HL-60 (cell line): ENCODE measurements around the gene DLX4.

Experiments
- DNase-seq, 2 experiments: peaks; one replicate each; pipeline ENCODE4 v3.0.0-alpha.2; 2010 to 2020; ENCODE audit warnings: low read depth in 1 of 2, low spot score in 1 of 2
- H3K27ac ChIP-seq: fragments of 250-450 bp; sonication (Bioruptor Pico); replicated peaks from 2 replicates; pipeline ENCODE4 v1.5.1; 2020; ENCODE audit warnings: mild to moderate bottlenecking, moderate library complexity
- H3K27me3 ChIP-seq: fragments of 250-450 bp; sonication (Bioruptor Pico); 2 replicates; pipeline ENCODE4 v1.5.1; 2021; ENCODE audit warnings: mild to moderate bottlenecking, moderate library complexity; ENCODE audit not compliant: insufficient read depth, poor library complexity, severe bottlenecking
- H3K4me3 ChIP-seq: replicated peaks from 2 replicates; pipeline ENCODE4 v1.5.1; 2011; ENCODE audit warnings: mild to moderate bottlenecking, control low read depth, low read length; ENCODE audit not compliant: insufficient read depth
- GABPA ChIP-seq: IDR thresholded peaks from 2 replicates; pipeline ENCODE4 v1.6.1; 2012; ENCODE audit warnings: low read depth
- POLR2AphosphoS5 ChIP-seq: IDR thresholded peaks from 2 replicates; pipeline ENCODE4 v1.6.1; 2012; ENCODE audit warnings: low read depth
- REST ChIP-seq: IDR thresholded peaks from 2 replicates; pipeline ENCODE4 v1.6.1; 2012; ENCODE audit warnings: low read depth; ENCODE audit not compliant: insufficient replicate concordance
- SPI1 ChIP-seq: IDR thresholded peaks from 2 replicates; pipeline ENCODE4 v1.6.1; 2012; ENCODE audit warnings: low read depth, mild to moderate bottlenecking, borderline replicate concordance
- TF ChIP-seq, protein P1 (sequence below): IDR thresholded peaks from one replicate; pipeline ENCODE4 v1.5.1; 2011; ENCODE audit warnings: low read length, control low read depth, inconsistent platforms; ENCODE audit not compliant: insufficient read depth

The DLX4 gene

DNA sequence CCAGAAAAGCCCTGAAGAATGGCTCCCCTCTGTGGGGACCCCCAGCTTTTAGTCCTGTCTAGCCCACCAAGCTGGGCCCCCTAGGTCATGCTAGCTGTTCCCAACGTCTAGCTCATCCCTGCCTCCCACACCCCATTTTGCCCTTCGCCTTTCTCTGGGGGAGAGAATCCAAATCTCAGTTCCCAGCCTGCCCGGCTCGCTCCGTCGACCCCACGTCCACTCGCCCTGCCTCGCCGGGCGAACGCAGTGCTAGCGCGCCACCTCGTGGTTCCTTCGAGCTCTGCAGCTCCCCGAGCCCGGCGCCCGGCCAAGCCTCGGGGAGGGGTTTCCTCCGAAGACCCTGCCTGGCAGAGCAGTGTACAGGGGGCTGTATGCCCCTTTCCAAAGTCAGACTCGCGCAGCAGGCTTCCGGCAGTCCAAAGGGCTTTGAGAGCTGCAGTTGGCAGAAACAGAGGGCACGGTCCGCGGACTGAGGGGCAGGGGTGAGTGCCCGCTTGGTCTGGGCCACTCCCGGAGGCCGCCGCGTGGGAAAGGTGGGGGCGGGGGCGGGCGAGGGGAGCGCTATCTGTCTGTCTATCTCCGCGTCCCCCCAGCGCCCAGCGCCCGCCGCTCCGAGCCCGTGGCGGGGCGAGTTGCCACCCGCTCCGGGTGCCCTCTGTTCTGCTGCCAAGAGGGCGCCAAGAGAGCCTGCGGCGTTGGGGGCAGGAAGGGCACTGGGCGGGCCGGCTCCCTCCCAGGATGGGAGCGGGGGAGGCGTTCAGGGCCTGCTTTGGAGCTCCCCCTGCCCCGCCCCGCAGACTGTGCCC, 27.7 kb downstream of the DLX4 start:
- DNase-seq: peak; percentile 23 to 41
- no peak overlapping the region for H3K27ac ChIP-seq
- H3K27me3 ChIP-seq: peaks cover 69% of the 10 kb centered on the region
- H3K4me3 ChIP-seq: no peak overlapping the region
- no peak for TF ChIP-seq POLR2AphosphoS5
- TF ChIP-seq, protein P1, sequence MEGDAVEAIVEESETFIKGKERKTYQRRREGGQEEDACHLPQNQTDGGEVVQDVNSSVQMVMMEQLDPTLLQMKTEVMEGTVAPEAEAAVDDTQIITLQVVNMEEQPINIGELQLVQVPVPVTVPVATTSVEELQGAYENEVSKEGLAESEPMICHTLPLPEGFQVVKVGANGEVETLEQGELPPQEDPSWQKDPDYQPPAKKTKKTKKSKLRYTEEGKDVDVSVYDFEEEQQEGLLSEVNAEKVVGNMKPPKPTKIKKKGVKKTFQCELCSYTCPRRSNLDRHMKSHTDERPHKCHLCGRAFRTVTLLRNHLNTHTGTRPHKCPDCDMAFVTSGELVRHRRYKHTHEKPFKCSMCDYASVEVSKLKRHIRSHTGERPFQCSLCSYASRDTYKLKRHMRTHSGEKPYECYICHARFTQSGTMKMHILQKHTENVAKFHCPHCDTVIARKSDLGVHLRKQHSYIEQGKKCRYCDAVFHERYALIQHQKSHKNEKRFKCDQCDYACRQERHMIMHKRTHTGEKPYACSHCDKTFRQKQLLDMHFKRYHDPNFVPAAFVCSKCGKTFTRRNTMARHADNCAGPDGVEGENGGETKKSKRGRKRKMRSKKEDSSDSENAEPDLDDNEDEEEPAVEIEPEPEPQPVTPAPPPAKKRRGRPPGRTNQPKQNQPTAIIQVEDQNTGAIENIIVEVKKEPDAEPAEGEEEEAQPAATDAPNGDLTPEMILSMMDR: peak; percentile 56

- TF ChIP-seq REST: no peak
- TF ChIP-seq GABPA: no peak
- TF ChIP-seq SPI1: no peak
- TF ChIP-seq, protein P1: no peak
- no peak for TF ChIP-seq POLR2AphosphoS5
- no peak for DNase-seq
- Histone ChIP-seq H3K27me3 (peaks cover 68% of the 10 kb centered on the region), H3K4me3 (no peak overlapping the region), H3K27ac (no peak overlapping the region)
These were observed 28.3 kb downstream of the DLX4 start for GRCh38 chr17:49997301-49997650.

DNA sequence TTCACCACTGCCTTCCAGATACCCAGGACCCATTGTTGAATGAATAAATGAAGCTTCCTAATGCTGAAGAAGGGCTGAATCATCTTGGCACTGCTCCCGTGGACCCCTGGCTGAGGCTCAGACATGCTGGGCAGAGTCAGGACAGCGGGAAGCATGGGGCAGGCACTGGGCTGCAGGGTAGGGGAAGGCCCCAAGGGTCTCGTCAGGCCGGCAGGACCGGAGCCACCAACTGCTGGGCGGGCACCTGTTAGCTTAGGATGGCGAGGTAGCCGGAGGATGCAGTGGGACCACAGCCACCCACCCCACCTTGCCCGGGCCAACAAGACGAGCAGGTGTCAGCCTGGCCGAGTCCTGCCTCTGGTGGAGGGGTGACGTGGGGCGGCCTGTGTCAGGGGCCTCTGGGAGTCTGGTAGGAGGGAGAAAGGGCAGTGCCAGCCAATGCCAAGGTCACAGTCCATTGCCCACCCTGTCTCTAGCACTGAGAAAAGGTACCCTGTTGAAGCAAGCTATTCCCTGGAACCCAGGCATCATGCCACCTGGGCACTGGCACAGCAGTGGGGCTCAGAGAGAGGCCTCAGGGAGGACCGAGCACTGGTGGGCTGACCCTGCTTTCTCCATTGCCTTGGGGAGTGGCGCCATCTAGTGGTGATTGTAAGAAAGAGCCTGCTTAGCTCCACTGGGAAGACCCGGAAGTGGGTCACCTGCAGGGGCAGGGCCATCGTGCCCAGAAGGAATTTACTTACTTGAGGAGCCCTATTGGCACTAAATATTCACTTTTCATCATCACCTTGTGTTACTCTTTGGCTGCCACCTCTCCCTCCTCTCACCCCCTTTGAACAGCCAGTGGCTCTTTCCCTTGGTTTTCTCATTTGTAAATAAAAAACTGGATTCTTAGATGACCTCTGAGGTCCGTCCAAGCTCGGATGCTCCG, 29.0 kb downstream of the DLX4 start:
- peaks cover 61% of the 10 kb centered on the region for H3K27me3 ChIP-seq
- H3K4me3 ChIP-seq: no peak overlapping the region
- no peak for TF ChIP-seq SPI1
- TF ChIP-seq, protein P1: peak; percentile 96

DNA sequence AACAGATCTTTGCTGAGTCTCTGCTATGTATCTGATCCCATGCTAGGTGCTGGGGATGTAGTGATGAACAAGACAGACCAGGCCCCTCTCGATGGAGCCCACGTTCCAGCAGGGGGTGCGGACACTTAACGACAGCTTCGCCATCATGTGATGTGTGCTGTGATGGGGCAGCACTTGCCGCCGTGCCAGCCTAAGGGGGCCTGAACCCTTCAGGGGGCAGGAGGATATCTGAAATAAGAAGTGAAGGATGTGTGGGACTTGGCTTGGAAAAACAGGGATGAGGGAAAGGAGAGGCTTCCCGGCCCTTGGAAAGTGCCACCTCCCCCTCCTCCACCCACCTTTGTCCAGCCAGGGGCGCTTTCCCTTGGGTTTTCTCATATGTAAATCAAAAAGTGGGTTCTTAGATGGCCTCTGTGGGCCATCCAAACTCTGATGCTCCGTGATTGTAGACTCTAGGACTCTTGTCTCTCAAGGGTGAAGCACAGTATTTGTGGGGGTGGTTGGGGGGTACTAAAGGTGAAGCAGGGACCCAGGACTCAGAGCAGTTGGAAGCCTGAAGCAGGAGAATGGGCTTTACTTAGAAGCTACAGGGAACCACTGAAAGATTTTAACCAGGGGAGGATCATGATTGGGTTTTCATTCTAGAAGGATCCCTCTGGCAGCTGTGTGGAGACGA, 30.0 kb downstream of the DLX4 start:
- Histone ChIP-seq H3K27ac (no peak overlapping the region), H3K27me3 (peaks cover 54% of the 10 kb centered on the region), H3K4me3 (no peak overlapping the region)
- TF ChIP-seq SPI1 (no peak), REST (no peak), GABPA (no peak), POLR2AphosphoS5 (no peak)
- TF ChIP-seq, protein P1: no peak
- DNase-seq: no peak

More for the DNA sequence above, 29.0 kb downstream of the DLX4 start:
- H3K27ac ChIP-seq: no peak overlapping the region
- peak; percentile 62 to 81 for DNase-seq
